Chondrocyte (in vitro differentiated cells): ENCODE measurements around the gene RPS2. TPM values are rescaled to one million over a fixed set of nuclear protein-coding genes. Genes with fewer than 3 reads are reported as not detected.

Source experiments
- DNase-seq: peaks from one replicate; pipeline ENCODE4 v3.0.0; 2021; ENCODE audit warnings: mixed read lengths, low spot score
- H3K27ac Mint-ChIP-seq: one replicate; pipeline ENCODE4 v1.8.0; 2021; ENCODE audit warnings: mild to moderate bottlenecking, moderate library complexity, mixed read lengths; ENCODE audit not compliant: unreplicated experiment
- H3K27me3 Mint-ChIP-seq: 2 replicates; pipeline ENCODE4 v1.8.0; 2021; ENCODE audit warnings: low read depth, mixed read lengths
- H3K36me3 Mint-ChIP-seq: 2 replicates; pipeline ENCODE4 v1.8.0; 2021; ENCODE audit warnings: low read depth, mixed read lengths
- H3K4me1 Mint-ChIP-seq: 2 replicates; pipeline ENCODE4 v1.8.0; 2021; ENCODE audit warnings: low read depth, mild to moderate bottlenecking, mixed read lengths
- H3K4me3 Mint-ChIP-seq: one replicate; pipeline ENCODE4 v1.8.0; 2021; ENCODE audit warnings: mild to moderate bottlenecking, moderate library complexity, mixed read lengths; ENCODE audit not compliant: unreplicated experiment
- H3K9me3 Mint-ChIP-seq: 2 replicates; pipeline ENCODE4 v1.8.0; 2021; ENCODE audit warnings: low read depth, mixed read lengths
- total RNA-seq: library from RNA; stranded (reverse); gene quantifications from 3 replicates; pipeline ENCODE4 v1.2.1, GENCODE V29; 2021
- TF ChIP-seq, protein P1 (sequence below): fragments of 200-600 bp; sonication (generic); IDR thresholded peaks from 2 replicates; pipeline ENCODE4 v1.5.0; 2021; ENCODE audit warnings: antibody characterized with exemption, mild to moderate bottlenecking, moderate library complexity

RPS2 gene
- total RNA-seq, 1 donor from 2014 or later = 1,662 TPM

DNA sequence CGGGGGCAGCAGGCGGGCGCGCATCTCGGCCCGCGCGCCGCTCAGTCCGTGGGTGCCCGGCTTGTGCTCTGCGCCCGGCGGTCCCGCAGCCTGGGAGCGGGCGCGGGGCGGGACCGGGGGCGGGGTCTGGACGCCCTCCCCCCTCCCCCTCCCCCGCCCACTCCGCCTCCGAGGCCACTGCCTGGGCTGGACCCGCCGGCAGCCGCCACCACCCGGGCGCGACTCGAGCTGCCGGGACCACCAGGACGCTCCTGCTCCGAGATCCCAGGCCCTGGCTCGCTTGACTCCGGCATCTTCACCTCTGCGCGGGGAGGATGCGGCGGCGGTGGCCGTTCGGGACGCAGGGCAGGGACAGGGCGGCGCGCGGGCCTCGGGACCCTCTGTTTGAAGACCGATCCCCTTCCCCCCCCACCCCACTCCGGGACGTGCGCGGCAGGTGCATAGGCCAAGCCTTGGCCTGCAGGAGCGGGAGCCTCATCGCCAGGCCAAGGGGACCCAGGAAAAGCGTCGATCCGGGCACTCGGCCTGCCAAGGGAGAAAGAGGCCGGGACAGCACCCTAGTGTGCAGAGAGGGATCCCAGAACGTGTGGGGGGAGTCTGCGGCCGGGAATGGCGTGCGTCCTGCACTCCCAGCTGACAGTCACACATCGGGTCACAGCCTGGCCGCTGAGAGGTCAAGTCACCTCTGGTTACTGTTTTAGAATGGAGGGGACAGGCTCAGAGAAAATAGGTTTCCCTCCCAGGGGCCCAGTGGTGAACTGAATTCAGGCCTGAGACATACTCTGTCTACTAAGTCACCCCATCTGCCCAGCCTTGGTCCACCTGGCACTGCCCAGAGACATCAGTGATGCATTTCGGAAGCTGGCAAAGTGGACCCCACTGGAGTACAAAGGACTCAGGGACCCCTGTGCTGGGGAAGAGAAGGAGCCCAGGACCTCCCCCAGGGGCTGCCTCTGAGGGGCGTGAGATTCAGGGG, 46.0 kb downstream of the RPS2 start, which contains the start of gene HS3ST6:
TSS of gene HS3ST6 (minus strand) at position 65 of the 976 bp plus-strand sequence. CDS start 92 bp downstream, outside the sequence.
- H3K27me3 Mint-ChIP-seq = peaks cover 49% of the 10 kb centered on the region
- no peaks in the 10 kb centered on the region for H3K9me3 Mint-ChIP-seq
- H3K4me1 Mint-ChIP-seq = peaks cover 8% of the 10 kb centered on the region
- peaks cover 1% of the 10 kb centered on the region for H3K36me3 Mint-ChIP-seq
- H3K27ac Mint-ChIP-seq = no peak within 1 kb of the TSS
- no peak for DNase-seq
- H3K4me3 Mint-ChIP-seq = no peak within 1 kb of the TSS
- TF ChIP-seq, protein P1, sequence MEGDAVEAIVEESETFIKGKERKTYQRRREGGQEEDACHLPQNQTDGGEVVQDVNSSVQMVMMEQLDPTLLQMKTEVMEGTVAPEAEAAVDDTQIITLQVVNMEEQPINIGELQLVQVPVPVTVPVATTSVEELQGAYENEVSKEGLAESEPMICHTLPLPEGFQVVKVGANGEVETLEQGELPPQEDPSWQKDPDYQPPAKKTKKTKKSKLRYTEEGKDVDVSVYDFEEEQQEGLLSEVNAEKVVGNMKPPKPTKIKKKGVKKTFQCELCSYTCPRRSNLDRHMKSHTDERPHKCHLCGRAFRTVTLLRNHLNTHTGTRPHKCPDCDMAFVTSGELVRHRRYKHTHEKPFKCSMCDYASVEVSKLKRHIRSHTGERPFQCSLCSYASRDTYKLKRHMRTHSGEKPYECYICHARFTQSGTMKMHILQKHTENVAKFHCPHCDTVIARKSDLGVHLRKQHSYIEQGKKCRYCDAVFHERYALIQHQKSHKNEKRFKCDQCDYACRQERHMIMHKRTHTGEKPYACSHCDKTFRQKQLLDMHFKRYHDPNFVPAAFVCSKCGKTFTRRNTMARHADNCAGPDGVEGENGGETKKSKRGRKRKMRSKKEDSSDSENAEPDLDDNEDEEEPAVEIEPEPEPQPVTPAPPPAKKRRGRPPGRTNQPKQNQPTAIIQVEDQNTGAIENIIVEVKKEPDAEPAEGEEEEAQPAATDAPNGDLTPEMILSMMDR = no peak

DNA sequence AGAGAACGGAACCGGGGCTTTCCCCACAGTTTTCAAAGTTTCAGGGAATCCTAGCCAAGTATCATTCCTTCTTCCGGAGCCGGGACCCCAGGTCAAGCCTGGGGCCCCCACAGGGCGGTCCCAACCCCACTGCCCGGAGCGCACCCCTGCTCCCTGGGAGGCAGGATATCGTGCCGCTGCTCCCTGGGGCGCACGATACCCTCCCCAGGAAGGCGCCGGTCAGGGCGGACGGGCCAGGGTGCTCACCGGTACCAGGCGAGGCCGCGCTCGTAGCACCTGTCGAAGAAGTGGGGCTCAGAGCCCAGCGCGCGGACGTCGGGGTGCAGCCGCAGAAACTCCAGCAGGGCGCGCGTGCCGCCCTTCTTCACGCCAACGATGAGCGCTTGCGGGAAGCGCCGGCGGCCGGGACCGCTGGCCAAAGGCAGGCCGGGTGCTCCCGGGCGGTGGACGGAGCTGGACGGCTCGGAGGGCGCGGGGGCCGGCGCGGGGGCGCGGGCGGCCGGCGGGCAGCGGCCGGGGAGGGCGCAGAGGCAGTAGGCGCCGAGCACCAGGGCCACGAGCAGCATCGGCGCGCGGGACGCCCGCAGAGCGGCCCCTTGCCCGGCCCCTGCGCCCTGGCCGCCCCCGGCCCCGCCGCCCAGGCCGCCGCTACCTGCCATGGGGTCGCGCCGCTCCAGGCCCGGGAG, 46.8 kb downstream of the RPS2 start:
- peaks cover 3% of the 10 kb centered on the region for H3K4me1 Mint-ChIP-seq
- no peak overlapping the region for H3K4me3 Mint-ChIP-seq
- H3K27me3 Mint-ChIP-seq = peaks cover 46% of the 10 kb centered on the region
- no peak for DNase-seq
- peaks cover 1% of the 10 kb centered on the region for H3K36me3 Mint-ChIP-seq
- TF ChIP-seq, protein P1 = no peak
- H3K27ac Mint-ChIP-seq = no peak overlapping the region
- H3K9me3 Mint-ChIP-seq = no peaks in the 10 kb centered on the region

DNA sequence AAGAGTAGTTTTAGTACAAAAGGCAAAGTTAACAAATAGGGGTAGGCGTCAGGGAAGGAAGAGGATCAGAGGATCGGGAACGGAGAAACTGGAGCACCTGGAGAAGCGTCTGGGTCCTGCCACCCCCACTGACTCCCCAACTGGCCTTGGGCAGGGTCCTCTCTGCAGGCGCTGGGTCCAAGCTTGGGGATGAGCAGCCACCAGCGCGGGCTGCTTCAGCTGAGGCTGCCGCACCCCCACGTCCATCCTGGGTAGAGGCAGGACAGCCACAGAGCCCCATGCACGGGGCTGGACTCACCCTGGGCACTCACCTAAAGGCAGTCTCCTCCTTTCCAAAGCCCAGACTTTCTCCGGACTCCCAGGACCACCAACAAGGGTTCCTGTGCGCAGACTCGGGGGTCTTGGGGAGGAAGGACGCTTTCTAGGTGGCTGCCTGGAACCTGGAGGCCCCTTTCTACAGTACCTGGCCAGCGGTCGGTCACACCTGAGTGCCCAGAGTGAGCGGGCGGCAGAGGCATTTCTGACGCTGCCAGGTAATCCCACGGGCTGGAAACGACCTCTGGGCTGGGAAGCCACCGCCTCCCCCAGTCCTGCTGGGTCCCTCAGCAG, 47.5 kb downstream of the RPS2 start:
- peaks cover 41% of the 10 kb centered on the region for H3K27me3 Mint-ChIP-seq

DNA sequence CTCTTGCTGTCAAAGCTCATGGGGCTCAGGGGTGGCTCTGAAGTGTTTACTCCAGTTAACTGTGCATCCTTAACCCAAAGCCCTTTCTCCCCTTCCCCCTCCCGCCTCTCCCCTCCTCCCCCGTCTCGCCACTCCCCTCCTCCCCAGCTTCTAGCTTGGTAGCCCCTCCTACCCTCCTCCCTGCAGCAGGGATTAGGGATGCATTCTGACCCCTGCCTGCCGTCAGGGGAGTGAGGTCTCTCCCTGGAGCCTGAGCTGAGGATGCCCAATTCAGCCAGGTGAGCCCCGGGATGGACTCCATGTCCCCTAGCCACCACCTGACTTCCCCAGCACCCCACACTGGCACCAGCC, 48.0 kb downstream of the RPS2 start:
- no peak for DNase-seq
- TF ChIP-seq, protein P1 = no peak
- Mint-ChIP-seq H3K9me3 (no peaks in the 10 kb centered on the region), H3K27ac (no peak overlapping the region), H3K36me3 (no peaks in the 10 kb centered on the region), H3K27me3 (peaks cover 41% of the 10 kb centered on the region), H3K4me1 (peaks cover 3% of the 10 kb centered on the region), H3K4me3 (no peak overlapping the region)

More for the DNA sequence above, 47.5 kb downstream of the RPS2 start:
- TF ChIP-seq, protein P1 = no peak
- DNase-seq = no peak
- no peaks in the 10 kb centered on the region for H3K9me3 Mint-ChIP-seq
- H3K36me3 Mint-ChIP-seq = no peaks in the 10 kb centered on the region
- peaks cover 3% of the 10 kb centered on the region for H3K4me1 Mint-ChIP-seq
- no peak overlapping the region for H3K4me3 Mint-ChIP-seq
- H3K27ac Mint-ChIP-seq = no peak overlapping the region
